GM12892 (cell line): Measurements from ENCODE around the gene ANTXR1.

Experiments
- DNase-seq: peaks from one replicate; pipeline ENCODE4 v3.0.0; 2011; ENCODE audit not compliant: insufficient read length
- FAIRE-seq: peaks from 2 replicates; lab custom pipeline; 2011; peaks lifted over from hg19 to GRCh38; lab: Jason Lieb, UNC
- POLR2A ChIP-seq: IDR thresholded peaks from 2 replicates; pipeline ENCODE4 v1.6.1; 2011; ENCODE audit warnings: low read depth, low read length, control low read depth
- POLR2AphosphoS5 ChIP-seq: IDR thresholded peaks from 2 replicates; pipeline ENCODE4 v1.6.1; 2011; ENCODE audit warnings: low read depth, low read length, control low read depth
- TAF1 ChIP-seq: IDR thresholded peaks from 2 replicates; pipeline ENCODE4 v1.6.1; 2011; ENCODE audit warnings: low read depth, mild to moderate bottlenecking, control low read depth, low read length, borderline replicate concordance

Gene ANTXR1

DNA sequence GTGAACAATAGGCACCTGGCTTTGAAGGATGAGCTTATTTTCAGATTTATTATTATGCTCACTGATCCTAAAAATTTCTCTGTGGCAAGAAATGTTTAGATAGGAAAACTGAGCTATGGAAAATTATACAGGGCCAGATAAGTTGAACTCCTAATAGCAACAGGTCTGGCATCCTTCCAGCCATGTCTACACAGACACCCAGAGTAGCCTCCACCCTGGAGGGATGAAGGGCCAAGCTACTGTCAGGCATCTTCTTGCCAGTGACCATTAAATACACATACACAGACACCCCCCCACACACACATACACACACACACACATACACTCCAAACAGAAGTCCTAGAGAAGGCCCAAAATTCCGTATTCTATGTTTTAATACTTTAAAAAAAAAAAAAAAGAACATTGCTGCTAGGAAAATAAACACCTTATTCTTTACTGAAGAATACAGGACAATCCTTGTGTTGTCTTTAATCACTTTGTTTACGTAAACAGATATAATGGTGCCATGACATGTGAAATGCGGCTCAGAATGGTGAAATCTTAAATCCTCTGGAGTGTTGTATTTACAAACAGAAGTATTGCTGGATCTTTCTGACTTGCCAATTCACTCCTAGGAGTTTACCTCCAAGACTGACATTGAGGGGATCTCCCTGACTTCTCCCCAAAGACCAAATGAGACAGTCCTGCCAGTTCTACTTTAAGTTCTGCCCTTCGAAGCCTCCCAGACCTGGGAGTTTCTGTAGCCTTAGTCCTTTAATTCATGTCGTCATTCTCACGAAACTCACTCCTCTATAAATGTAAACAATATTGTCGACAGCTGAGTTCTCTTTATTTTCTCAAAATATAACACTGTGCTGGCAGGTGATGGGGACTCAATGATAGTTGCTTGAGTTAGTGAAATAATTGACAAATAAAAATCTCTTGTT is 163.1 kb downstream of the ANTXR1 start:
- DNase-seq (no peak), FAIRE-seq (no peak)
- TF ChIP-seq TAF1 (no peak), POLR2AphosphoS5 (no peak), POLR2A (no peak)

GRCh38 chr2:69177063-69177771 is 164.2 kb downstream of the ANTXR1 start:
- no peak for DNase-seq
- FAIRE-seq: no peak
- TF ChIP-seq TAF1: no peak

DNA sequence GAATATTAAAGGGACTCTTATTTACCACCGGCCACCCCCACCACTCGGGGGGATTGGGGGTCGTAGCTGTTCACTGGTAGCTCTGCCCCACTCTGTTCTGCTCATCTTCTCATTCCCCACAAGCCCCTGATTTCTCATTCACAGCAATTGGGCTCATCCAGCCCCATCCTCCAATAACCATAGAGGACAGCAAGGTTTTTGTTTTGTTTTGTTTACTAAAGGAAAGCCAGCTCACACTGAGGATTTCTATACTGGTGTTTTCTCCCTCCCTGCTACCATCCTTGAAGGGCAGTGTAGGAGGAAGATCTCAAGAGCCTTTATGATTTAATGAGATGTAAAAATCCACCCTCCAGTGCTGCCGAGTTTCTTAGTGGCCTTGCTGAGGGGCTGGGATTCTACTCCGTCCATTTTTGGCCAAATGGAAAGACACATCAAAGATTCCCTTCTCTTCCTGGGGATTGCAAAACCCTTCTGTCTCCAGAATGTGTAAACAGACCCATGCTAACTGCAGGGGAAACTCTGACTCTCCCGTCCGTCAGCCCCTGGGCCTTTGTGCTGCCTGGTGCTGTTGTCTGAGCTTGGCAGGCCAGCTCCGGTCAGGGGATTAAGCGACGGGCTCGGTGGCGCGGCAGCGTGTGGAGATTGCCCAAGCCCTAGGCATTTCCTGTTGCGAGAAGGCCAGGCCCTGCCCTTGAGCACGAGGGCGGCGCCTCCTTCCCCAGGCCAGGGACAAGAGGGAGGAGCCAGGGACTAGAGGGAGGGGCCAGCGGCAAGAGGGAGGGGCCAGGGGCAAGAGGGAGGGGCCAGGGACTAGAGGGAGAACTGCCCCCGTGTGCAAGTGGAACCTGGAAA is 165.0 kb downstream of the ANTXR1 start:
- no peak for FAIRE-seq
- no peak for TF ChIP-seq TAF1
- TF ChIP-seq POLR2A: no peak
- TF ChIP-seq POLR2AphosphoS5: no peak
- no peak for DNase-seq

- DNase-seq: no peak
- TF ChIP-seq TAF1: no peak
- TF ChIP-seq POLR2AphosphoS5: no peak
- no peak for TF ChIP-seq POLR2A
- FAIRE-seq: no peak
Measured at GRCh38 chr2:69178756-69179155, 165.8 kb downstream of the ANTXR1 start.

DNA sequence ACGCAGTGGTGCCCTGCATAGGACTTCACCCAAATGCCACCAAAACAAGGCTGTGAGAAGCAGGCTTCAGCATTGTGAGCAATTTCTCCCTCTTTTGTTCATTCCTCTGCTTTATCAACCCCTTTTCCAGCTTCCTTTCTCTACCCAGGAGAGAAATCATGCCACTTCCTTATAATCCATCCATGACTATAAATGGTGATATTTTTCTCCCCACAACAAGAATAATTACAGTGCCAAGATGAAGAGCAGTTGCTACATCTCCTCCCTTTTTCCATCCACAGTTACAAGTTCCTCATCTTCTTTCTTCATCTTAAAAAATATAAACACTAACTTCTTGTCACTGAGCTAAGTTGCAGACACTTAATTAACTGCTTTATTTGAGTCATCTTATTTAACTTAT is 167.2 kb downstream of the ANTXR1 start:
- DNase-seq (no peak), FAIRE-seq (no peak)
- TF ChIP-seq POLR2AphosphoS5: no peak
- no peak for TF ChIP-seq TAF1
- no peak for TF ChIP-seq POLR2A

DNA sequence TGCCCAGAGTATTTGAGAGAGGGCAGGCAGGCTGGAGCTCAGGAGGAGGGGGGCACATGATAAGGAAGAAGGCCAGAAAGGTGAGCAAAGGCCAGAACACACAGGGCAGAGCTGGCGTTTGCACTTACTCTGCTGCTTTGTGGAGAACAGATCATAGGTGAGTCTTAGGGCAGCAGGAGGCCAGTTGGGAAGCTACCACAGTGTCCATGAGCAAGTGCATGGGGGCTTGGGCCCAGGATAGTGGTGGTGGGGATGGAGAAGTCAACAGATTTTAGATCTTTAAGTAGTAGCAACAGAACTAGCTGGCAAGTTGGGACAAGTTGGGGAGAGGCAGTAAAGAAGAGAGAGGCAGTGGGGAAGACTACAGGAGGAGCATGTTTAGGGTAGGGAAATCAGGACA is 168.0 kb downstream of the ANTXR1 start:
- FAIRE-seq: no peak
- no peak for TF ChIP-seq POLR2AphosphoS5
- TF ChIP-seq TAF1: no peak
- no peak for TF ChIP-seq POLR2A
- DNase-seq: no peak

GRCh38 chr2:69181806-69182427 is 168.9 kb downstream of the ANTXR1 start:
- no peak for FAIRE-seq
- TF ChIP-seq POLR2A: no peak
- TF ChIP-seq POLR2AphosphoS5: no peak
- TF ChIP-seq TAF1: no peak
- no peak for DNase-seq

DNA sequence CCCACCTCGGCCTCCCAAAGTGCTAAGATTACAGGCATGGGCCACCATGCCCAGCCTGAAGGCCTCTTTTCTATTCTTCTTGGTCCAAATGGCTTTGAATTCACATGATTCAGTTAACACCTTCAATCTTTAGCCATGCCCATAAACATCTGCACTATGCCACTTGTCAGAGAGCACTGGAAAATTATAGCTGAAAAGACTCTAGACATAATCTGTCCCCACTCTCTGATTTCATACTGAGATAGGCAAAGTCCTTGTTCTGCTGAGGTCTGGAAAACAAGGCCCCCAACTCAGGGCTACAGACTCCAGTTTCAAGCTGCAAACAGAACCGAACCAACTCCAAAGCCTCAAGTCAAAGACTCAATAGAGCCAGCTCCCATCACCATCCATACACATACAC is 170.7 kb downstream of the ANTXR1 start:
- no peak for DNase-seq
- no peak for TF ChIP-seq POLR2AphosphoS5
- no peak for TF ChIP-seq TAF1
- TF ChIP-seq POLR2A: no peak
- FAIRE-seq: no peak

DNA sequence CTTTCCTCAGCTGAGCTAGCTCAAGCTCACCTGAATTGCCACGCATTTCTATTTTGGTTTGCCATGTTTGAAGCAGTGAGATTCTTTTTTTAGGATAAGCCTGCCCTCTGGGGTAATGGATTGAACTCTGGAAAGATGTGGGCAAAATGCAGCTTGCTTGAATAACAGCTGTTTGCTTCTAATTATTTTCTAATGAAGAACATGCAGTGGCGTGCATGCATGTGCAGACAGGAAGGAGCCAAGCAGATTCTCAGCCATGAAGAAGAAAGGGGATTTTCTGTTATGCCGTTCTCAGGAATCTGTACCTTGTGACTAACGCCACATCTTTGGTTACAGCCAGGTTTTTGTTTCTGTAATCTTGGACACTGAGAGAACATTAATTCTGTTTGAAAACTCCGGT is 171.2 kb downstream of the ANTXR1 start:
- no peak for FAIRE-seq
- TF ChIP-seq TAF1 (no peak), POLR2AphosphoS5 (no peak), POLR2A (no peak)
- DNase-seq: no peak

DNA sequence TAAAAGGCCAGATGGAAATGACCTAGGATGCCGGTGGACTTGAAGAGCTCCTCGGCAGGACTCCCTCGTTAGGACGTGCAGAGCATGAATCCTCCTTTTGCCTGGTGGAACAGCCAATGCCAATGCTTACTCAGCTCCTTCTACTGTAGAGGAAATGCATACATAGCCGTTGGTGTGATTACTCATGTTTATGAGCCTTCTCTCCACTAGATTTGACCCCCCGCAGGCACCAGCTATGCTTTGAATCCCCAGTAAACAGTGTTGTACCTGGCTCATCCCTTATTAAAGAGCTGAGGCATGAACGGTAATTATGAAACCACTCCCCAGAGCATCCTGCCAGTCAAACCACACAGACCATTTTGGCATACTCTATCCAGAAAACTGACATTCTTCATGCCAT is 172.8 kb downstream of the ANTXR1 start:
- FAIRE-seq (no peak), DNase-seq (no peak)
- TF ChIP-seq POLR2AphosphoS5: no peak
- TF ChIP-seq POLR2A: no peak
- no peak for TF ChIP-seq TAF1

- DNase-seq: no peak
- TF ChIP-seq TAF1 (no peak), POLR2AphosphoS5 (no peak), POLR2A (no peak)
- no peak for FAIRE-seq
Measured at GRCh38 chr2:69186614-69187013, 173.6 kb downstream of the ANTXR1 start.
